GM21619 (cell line): ENCODE data around the gene RIN3.

ENCODE experiments used
- ATAC-seq: cut with Tn5 transposase; IDR thresholded peaks from one replicate; pipeline ENCODE4 v1.9.1; 2021; ENCODE audit not compliant: unreplicated experiment

Gene RIN3

DNA sequence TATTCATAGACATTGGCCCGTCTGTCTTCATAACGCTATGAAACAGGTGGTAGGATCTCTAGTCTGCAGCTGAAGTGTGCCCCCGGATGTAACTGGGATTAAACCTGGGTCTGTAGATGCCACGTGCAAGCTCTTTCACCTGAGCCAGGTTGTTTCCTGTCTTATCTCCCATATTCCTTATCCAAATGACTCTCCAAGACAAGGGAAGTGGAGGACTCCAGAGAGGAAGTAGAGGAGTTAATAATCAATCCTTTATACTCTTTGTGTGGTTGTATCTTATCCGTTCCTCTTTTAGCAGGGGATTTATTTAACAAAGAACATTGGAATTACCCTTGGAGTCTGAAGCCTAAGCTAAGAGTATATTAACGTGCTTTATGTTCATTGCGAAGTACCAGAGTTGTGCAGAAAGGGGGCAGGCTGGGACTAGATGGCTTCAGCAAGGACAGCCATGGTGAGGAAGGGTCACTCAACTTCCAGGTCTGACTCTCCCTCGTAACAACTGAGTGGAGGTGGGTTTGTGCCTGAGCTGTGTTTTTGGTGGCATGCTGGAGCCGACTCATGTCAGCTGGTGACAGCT is 82.8 kb downstream of the RIN3 start:
- ATAC-seq = no peak

DNA sequence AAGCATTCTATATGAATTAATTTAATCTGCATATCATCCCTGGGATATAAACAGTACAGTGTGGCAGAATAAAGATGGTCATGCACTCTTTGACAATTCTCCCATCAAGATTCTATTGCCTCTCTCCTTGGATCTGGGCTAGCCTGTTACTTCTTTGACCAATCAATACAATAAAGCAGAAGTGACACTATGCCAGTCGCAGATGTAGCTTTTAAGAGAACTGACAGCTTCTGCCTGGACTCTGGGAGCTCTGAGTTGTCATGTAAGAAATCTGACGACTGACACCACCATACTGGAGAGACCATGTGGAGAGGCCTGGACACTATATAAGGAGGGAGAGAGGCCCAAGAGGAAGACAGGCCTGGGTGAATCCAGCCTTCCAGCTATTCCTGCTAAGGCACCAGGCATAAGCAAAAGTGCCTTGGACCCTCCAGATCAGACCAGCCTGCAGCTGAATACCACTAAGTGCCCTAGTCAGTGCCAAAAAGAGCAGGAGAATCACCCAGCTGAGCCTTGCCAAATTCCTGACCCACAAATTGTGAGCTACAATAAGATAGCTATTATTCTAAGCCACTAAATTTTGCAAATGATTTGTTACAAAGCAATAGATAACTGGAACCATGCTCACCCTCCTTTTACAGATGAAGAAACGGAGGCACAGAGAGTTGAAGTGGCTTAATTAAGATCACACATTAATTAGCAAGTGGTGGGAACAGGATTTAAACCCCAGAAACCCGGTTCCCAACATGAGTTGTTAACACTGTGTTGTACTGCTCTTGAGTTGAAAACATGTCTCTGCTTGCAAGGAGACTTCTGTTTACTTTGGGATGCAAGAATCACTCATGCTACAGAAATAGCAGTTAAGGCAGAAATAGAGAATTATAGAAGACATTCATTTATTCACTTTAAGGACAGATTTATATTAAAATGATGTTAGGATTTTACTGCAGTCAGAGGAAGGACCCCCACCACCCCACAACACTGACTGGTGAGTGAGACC is 84.6 kb downstream of the RIN3 start:
- no peak for ATAC-seq

DNA sequence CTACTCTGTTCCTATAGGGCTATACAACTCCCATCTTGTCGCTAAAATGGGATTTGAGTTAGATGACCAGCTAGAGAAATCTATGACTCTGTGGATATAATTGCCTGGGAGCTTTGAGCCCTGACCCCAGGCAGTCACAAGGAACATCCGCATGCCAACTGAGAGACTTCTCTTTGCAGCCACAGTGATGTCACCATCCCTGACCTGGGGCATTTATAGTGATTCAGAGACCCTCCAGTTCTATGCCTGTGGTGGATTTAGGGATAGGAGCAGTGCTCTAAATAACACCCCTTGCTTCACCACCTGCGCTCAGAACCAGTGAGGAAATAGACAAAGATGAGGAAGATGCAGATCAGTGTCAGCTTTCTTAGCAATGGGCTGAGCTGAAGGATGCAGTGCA is 86.2 kb downstream of the RIN3 start:
- no peak for ATAC-seq

GRCh38 chr14:92600318-92601053 is 86.9 kb downstream of the RIN3 start:
- ATAC-seq = no peak

DNA sequence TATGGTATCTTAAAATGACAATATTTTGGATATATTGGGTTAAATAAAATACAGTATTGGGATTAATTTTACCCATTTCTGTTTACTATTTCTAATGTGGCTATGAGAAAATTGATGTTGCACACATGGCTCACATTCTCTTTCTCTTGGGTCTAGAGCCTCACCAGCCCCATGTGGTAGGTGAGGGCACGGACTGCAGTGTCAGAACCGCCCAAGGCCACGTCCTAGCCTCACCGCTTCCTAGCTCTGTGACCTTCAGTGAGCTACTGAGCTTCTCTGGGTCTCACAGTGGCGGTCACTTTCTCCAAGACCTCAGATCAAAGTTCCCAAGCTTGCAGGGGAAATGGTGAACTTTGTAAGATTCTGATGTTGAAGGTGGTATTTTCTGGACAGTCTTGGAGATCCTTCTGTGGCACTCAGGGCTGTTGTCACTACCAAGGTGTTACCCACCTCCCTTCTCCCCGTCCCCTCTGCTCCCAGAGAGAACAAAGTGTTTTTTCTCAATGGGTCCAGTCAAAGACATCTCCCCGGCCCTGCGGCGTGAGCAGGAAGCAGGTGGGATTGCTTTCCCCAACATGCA is 87.6 kb downstream of the RIN3 start:
- no peak for ATAC-seq

DNA sequence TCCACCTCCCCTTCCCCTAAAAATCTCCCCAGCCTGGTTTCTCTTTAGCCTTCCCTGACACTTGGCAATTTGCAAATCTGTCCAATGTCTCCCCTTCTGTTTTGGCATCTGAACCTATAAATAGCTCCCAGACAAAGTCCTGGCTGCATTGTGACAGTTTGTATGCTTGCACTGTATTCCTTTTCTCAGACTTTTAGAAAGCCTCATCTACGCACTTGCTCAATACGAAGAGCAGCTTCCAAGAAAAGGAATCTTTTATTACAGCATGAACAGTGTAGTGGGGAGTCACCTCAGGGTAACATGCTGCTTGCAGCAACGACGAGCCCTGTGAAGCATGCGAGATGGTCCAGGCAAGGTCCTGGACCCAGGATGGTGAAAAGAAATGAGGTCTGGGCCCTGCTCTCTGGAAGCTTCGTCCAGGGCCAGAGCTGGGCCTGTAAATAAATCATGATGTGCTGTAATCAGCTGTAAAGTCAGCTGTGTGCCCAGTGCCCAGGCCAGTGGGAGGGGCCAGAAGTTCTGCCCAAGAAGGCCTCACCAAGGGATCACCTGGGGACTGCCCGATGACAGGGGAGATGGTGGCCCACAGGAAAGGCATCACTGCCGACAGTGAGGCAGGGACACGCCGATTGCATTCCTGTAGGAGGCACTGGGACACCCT is 88.3 kb downstream of the RIN3 start:
- no peak for ATAC-seq

GRCh38 chr14:92603309-92604242 is 90.0 kb downstream of the RIN3 start:
- ATAC-seq = no peak

DNA sequence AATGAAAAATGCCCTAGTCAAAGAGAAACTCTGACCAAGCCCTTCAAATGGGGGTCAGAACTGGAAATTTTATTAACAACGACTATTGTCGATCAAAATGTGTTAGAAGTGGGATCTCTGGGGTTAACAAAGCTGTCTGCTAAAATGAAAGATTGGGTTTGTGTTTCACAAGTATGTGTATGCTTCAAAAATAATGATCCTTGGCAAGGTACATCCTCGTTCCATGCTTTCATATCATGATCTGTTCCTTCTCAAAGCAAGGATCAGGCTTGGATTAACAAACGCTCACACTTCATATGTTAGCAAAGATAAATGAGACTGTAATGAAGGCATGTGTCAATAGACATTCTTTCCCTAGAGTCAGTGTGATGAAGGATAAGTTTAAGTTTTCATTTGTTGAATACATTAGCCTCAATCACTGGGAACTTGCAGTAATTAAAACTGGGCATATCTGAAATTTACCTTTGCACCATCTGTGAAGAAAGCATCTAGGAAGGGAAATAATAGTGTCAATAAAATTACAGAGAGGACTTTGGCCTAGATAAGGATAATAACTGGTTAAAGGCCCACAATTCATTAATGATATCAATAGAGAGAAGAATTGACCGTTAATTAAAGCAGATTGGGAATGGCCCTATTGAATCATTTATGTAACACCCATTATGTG is 91.8 kb downstream of the RIN3 start:
- no peak for ATAC-seq

GRCh38 chr14:92607251-92607650 is 93.7 kb downstream of the RIN3 start:
- ATAC-seq = no peak

- ATAC-seq = no peak
Measured at GRCh38 chr14:92607702-92608429, 94.3 kb downstream of the RIN3 start.

DNA sequence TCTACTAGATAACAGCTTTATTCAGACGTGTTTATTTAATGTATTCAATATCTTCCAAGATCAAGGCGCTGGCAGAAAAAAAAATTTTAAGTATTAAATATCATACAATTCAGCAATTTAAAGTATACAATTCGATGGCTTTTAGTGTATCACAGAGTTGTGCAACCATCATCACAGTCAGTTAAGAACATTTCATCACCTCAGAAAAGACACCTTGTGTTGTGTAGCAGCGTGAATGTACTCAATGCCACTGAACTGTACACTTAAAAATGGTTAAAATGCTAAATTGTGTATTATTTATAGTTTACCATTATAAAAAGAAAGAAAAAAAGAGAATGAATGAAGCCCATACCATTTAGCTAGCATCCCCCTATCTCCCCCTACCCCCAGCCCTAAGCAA is 96.4 kb downstream of the RIN3 start:
- ATAC-seq = no peak

DNA sequence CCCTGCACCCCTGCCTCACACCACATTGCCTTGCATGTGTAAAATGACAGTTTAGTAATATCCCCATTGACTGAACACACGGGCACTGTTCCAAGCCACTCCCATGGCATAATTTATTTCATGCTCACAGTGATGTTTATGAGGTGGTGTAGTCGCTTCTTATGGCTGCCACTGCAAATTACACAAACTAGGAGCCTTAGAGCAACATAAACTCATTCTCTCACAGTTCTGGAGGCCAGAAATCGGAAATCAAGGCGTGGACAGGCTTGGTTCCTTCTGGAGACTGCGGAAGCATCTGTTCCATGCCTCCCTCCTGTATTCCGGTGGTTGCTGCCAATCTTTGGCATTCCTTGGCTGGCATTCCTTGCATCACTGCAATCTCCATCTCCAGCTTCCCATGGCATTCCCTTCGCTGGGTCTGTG is 97.3 kb downstream of the RIN3 start:
- ATAC-seq = no peak

DNA sequence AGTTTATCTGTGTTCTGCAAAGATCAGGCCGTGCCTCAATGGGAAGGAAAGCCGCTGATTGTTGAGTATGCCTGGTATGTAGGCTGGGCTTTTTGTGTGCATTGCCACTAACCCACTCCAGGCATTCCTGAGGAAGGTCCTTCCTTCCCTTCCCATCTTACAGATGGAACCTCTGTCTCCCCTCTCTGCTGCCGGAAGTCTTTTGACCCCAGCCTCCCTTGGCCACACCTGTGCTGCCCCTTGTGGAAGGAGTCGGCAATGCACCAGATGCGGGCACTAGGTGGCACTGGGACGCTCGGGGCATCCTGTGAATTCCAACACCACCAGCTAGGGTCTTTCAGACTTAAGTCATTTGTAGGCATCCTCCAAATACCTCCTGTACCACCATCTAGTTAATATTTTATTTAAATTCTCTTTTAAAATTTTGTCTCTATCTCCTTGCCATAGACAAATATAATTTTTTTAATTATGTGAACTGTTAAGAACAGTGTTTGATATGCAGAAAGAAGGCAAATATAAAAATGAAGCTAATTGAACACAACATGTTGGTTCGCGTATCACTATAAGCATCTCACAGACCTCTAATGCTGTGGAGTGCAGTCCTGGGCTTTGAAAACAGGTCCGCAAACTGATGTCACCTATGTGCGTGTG is 99.6 kb downstream of the RIN3 start:
- ATAC-seq = no peak

GRCh38 chr14:92613681-92614260 is 100.2 kb downstream of the RIN3 start:
- ATAC-seq = no peak

DNA sequence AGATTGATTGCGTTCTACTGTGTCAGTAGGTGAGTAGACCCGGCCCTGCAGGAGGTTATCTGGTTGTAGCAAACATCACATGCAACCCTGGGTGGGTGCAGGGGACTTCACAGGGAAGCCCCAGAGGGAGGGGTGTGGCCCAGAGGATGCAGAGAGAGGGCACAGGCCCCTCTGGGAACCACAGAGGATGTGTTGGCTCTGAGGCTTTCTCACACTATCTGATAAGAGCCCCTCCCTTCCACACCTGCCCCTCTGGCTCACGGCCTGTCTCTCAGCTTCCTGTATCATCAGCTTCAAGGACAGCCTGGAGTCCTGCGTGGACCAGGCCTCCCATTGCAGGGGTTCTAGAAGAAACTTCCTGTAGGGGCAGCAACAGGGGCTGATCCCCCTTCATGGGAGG is 101.9 kb downstream of the RIN3 start:
- ATAC-seq = peak; percentile 83

GRCh38 chr14:92616178-92616577 is 102.6 kb downstream of the RIN3 start:
- ATAC-seq = no peak

GRCh38 chr14:92617581-92617980 is 104.0 kb downstream of the RIN3 start:
- no peak for ATAC-seq
